ENCODE measurements around the gene CORO2A.
"Not testable (repeated sequence)": the region's sequence is repeated elsewhere in the genome, so short reads cannot be mapped to it uniquely, and the experiment has no call there.

The CORO2A gene

DNA sequence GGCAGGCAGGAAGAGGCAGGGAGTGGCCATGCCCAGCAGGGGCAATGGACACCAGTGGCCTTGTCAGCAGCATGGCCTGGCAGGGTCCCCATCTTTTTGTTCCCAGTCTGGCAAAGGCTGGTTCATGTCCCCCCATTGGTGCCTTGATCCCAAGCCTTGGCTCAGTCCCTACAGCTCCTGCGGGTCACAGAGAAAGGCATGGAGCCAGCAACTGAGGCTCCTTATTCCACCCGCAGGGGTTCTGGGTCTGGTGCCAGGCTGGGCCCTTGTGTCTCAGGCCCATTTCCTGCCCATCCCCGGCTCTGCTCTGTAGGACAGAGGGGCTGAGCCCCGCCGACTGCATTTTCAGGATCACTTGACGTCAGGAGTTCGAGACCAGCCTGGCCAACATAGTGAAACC lies 87.4 kb downstream of the CORO2A start:
- no peak for DNase-seq (ENCODE audit: low spot score)

DNA sequence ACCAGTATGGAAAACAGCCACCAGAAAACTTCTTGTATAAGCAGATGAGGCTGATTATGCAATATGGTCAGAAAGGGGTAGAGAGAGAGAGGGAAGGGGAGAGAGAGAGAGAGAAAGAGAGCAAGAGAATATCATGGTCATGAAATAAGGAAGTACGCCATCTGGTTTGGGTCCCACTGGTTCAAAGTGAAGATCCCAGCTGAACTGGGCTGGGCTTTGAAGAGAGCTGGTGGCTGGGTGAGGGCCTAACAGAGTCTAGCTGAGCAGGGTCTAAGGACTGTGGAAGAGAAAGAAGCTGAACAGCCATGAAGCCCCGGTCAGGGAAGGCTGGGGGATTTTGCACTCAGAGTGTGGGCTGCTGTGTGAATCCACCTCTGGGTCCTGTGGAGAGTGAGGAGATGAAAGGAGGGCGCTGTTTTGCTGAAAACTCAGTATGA lies 88.0 kb downstream of the CORO2A start:
- no peak for DNase-seq (ENCODE audit: low spot score)

DNA sequence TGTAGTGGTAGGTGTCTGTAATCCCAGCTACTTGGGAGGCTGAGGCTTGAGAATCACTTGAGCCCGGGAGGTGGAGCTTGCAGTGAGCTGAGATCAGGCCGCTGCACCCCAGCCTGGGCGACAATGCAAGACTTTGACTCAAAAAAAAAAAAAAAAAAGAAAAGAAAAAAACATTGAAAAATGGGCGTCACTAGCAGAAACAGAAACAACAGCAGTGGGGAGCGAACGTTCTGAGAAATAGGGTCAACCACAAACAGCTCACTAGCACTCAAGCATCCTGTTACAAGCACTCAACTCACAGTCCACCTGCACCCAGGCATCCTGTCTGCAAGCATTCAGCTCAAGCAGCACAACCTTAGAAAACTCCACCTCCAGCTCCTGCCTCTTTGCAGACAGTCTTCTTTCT lies 90.6 kb downstream of the CORO2A start:
- peak; percentile 95 for DNase-seq (ENCODE audit: low spot score)

DNA sequence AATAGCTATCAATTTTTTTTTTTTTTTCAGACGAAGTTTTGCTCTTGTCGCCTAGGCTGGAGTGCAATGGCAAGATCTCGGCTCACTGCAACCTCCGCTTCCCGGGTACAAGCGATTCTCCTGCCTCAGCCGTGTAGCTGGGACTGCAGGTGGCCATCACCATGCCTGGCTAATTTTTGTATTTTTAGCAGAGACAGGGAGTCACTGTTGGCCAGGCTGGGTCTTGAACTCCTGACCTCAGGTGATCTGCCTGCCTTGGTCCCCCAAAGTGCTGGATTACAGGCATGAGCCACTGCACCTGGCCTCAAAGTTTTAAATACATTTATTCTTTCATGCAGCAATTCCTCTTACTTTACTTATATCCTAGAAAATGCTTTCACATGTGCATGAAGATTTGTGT lies 91.0 kb downstream of the CORO2A start:
- DNase-seq (ENCODE audit: low spot score) = no peak

DNA sequence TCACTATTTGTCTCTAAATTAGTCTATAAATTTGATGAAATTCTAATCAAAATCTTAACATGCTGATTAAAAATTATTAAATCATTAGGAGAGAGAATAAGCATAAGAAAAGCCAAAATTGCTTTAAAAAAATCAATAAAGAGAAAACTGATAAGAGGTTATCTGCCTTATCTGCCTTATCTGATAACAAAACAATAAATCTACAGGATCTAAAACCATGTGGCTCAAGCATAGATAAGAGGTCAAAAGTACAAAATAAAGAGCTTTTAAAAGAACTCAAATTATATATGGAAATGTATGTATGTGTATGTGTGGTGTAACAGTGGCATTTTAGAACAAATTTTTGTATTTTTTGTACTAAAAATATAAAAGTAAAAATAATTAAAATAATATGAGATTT lies 92.0 kb downstream of the CORO2A start:
- no peak for DNase-seq (ENCODE audit: low spot score)

DNA sequence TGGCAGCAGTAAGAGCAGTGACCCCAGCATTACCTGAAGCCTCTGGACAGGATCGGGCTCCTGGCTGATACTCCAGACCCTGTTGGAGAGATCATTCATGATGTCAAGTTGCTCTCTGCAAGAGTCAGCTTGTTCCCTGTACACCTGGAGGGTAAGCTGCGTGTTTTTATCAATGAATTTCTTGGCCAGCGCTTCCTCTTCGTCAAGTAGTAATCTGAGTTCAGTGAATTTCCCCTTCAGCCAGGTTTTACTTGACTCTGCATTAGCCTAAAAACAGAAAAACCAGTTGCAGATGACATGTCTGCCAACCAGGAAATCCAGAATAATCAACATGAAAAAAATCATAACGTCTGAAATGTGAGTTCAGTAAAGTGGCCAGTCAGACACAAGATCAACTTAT lies 92.5 kb downstream of the CORO2A start:
- peak; percentile 56 for DNase-seq (ENCODE audit: low spot score)

DNA sequence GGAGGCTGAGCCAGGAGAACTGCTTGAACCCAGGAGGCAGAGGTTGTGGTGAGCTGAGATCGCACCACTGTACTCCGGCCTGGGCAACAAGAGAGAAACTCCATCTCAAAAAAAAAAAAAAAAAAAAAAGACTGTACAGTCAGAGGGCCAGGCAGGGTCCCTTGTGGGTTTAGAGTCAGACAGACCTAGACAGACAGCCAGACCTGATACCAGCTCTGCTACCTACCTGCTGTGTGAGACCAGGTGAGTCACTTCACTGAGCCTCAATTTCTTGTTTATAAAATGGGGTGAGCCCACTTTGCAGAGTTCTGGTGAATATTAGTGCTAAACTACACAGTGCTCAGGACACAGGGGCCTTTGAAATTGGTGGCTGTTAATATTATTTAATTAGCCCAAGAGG lies 93.1 kb downstream of the CORO2A start:
- peak; percentile 23 for DNase-seq (ENCODE audit: low spot score)

DNA sequence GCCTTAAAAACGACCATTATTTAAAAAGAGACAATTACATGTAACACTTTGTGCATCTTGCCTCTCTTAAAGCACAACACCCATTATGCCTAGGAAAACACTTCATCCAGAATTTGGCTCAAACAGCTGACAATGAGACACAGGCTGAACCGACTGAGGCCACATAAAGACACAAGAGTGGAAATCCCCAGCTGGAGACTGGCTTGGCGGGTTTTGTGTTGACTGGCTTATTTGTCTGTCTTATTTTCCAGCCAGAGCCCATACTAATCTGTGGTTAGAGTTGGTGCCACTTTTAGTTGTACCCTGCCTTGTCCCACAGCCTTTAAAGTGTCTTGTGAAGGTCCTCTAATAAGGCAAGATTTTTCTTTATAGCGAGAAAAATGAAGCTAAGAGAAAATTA lies 94.6 kb downstream of the CORO2A start:
- DNase-seq (ENCODE audit: low spot score) = peak; percentile 48

DNA sequence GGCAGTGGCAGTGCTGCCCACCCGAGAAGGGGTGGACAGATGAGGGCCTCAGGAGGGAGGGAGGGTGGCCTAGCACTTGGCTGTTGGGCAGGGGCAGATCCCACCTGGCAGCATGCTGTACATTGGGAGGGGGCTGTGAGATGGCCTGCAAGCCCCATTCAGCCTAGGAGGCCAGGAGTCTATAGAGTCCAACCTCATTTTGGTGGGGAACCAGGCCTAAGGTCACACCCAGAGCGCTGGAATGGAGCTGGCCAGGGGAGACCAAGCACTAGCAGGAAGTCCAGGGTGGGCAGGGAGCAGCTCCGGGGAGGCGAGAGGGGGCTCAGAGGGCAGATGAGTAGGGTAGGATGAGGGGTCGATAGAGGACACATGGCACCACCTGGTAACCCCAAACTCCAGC lies 96.3 kb downstream of the CORO2A start:
- DNase-seq (ENCODE audit: low spot score) = no peak

DNA sequence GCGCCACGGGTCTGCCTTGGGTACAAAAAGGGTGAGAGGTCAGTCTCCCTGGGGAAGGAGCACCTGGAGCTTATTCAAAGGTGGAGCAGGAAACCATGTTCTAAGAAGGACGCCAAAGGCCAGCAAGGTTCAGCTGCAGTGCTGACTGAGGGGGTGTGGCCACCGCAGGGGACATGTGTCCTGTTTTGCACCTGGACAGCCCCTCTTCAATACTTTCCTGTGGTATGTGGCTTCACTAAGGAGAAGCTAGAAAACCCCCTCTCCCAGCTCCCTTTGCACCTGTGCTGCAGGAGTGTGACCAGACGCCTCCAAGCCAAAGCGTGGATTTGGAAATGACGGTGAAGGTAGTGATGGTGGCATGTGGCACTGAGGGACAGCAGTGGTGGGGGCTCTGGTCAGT lies 97.0 kb downstream of the CORO2A start:
- DNase-seq (ENCODE audit: low spot score) = no peak

DNA sequence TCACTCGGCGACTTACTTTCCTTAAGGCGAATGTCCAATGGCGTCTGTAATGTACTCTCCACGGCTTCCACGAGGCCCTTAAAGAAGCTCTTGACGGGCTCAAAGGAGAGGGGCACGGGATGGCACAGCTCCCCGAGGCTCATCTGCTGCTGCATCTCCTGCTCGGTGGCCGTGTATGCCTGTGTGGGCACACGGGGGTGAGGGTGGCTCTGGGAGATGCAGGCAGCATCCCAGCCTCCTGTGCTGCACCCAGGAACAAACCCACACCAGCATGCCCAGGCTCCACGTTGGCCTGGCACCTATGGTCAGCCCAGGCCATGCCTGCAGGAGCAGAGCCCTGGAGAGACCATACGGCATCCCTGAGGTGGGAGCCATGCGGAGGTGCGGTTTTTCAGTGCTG lies 97.6 kb downstream of the CORO2A start:
- no peak for DNase-seq (ENCODE audit: low spot score)

DNA sequence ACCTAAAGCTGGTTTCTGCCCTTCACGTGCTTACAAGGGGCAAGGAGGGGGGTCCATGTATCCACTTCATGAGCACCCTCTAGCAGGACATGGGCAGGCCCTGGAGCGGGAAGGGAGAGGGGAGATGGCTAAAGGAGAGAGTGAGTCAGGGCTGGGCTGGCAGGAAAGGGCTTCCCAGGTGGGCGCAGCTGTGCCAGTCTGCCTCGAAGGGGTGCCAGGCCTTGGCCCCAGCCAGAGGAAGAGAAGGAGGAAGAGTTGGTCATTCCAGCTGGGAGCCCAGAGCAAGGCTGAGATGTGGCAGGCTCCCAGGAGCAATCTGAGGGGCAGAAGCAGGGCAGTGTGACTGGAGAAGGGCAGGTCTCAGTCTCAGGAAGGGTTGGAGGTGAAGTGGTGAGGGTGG lies 98.1 kb downstream of the CORO2A start:
- DNase-seq (ENCODE audit: low spot score) = no peak

DNA sequence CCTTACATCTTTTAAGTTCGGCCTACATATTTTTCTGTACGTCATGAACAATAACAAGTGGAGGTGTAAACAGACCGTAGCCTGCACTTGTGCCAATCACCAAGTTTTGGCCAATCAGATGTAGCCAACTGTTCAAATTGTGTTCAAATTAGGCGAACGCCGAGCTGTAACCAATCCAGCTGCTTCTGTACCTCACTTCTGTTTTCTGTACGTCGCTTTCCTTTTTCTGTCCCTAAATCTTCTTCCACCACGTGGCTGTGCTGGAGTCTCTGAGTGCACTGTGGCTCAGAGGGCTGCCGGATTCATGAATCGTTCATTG lies 99.9 kb downstream of the CORO2A start:
- DNase-seq (ENCODE audit: low spot score) = no peak

DNA sequence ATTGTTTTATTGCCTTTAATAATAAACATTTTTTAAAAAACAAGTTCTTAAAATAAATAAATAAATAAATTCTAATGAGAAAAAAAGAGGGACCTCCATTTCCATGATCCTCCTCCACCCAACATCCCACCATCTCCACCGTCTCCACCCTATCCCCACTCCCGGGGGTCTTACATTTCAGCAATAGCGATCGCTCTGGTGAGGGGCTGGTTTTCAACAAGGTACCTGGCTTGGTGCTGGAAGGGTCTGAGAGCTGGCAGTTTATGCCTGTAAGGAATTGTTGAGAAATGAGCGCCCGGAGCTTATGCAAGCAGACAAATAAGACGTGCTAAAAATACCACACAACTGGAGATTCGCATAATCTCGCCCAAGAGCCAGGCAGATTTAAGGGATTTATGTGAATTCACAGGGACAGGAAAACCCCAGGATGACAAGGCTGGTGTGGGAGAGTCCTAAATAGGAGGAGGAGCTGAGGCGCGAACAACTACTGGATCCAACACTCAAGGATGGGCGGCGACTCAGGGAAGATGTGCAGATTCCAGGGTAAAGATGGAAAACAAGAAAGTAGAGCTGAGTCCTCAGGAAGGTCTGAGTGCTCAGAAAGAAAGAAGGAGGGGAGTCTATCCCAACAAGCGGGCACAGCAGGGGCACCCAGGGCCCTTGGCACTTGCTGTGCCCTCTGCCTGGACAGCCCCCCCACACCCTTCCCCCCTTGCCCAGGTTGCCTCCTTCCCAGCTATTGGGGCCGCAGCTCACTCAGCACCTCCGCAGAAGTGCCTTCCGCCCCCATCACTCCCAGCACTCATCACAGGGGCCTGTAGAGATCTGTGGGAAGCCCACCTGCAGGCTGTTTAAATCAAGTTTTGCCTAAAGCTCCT lies 100.5 kb downstream of the CORO2A start:
- DNase-seq (ENCODE audit: low spot score) = no peak

DNA sequence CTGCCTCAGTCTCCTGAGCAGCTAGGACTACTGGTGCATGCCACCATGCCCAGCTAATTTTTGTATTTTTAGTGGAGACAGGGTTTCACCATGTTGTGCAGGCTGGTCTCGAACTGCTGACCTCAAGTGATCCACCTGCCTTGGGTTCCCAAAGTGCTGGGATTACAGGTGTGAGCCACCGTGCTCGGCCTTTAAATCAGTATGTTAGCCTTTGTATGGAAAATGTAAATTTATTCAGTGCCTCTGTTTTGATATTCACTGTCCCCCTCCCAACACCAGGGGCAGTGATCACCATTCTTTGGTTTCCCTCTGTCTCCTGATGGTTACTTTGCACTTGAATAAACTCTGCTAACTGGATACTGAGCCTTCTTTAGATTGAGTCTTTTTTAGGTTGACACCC lies 101.8 kb downstream of the CORO2A start:
- not testable (repeated sequence) for DNase-seq (ENCODE audit: low spot score)

DNA sequence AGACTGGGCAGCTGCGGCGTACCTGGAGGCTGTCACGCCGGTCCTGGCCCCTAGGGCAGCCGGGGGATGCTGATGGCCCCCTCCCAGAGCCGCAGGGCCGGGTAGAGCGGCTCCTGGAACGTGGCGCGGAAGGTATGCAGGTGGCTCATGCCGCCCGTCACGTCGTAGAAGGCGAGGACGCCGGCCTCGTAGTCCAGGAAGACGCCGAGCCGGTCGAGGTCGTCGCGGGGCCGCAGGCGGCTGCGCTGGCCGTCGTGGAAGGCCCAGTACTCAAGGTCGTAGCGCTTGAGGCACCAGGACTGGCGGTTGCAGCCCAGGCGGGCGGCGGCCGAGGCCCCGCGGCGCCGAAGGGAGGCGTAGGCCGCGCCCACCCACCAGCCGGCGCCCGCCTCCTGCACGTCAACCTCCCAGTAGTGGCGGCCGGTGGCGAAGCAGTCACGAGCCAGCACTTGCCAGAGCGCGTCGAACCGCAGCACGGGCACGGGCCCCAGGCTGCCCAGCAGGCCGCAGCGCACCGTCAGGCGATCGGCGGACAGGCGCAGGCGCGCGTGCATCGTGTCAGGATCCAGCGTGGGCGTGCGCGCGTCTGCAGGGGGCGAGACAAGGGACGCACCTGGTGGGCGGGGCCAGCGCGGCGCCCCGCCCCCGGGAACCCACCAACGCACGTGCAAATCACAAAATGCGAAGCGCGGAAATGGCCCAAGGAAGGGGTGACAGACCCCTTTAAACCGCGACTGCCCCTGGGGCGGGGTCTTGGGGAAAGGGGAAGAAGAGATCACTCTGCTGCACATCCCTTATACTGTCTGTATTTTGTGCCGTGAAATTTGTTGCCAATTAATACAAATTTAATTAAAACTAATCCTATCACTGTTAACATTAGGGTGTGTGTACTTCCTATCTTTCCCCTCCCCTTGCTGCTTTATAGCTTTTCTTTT lies 104.8 kb downstream of the CORO2A start:
- no peak for DNase-seq (ENCODE audit: low spot score)

DNA sequence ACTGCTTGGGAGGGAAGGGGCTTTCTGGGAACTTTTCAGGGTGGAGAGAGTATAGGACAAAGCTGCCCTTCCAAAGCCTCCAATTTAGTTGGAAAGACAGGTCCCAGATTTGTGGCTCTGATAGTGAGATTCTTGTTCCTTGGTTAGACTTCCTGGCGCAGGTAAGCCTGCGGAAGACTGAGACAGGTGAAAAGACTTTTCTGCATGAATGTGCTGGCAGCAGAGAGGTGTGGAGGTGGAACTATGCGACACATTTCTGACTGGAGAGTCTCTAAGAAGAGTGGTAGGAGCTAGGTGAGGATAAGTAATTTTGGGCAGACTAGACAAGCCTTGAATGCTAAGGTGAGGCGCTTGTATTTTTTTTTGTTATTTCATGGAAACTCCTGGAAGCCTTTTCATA lies 106.0 kb downstream of the CORO2A start:
- no peak for DNase-seq (ENCODE audit: low spot score)

DNA sequence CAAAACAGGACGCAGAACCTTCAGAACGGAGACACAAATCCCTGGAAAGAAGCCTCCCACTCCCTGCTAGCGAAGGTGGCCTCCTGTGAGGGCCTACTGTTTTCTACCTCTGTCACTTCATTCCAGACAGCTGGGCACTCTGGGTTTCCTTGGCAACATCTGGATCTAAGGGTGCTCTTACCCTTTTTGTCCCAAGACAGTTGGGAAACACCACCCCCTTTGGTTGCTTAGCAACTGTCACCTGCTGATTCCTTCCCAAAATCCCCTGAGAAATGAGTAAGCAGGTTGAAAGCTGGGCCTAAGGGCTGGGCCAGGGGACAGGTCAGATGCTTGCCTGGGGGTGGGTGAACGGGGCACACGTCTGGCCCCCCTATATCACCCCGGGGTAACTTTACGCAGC lies 106.5 kb downstream of the CORO2A start:
- DNase-seq (ENCODE audit: low spot score) = no peak

DNA sequence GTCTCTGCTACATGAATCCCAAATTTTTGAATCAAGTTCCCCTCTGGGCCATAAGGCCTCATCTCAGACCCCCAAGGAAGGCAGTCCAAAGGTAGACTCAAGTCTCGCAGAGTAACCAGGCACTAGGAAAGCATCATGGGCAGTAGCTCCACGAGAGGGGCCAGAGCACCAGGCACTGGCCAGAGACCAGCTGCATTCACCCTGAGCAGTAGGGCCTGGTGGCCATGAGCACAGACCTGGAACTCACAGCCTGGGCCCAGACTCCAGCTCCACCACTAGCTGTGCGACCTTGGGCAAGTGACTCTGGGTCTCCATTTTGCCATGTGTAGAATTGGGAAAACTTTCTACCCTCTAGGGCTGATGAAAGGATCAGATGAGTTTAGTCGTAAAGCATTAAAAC lies 107.4 kb downstream of the CORO2A start:
- DNase-seq (ENCODE audit: low spot score) = no peak

DNA sequence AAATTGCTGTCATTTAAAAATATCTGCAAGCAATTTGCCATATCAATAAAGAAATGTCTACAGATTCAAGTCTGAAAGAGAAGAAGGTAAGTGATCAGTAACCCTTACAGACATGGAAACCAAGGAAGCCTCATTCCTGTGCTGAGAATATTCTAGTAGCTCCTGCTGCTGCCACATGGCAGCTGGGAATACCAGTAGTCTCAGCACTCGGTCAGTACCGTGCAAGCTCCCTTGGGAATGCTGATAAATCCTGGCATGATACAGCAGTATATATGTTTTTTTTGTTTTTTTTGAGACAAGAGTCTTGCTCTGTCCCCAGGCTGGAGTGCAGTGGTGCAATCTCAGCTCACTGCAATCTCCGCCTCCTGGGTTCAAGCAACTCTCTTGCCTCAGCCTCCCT lies 108.0 kb downstream of the CORO2A start:
- DNase-seq (ENCODE audit: low spot score) = no peak

DNA sequence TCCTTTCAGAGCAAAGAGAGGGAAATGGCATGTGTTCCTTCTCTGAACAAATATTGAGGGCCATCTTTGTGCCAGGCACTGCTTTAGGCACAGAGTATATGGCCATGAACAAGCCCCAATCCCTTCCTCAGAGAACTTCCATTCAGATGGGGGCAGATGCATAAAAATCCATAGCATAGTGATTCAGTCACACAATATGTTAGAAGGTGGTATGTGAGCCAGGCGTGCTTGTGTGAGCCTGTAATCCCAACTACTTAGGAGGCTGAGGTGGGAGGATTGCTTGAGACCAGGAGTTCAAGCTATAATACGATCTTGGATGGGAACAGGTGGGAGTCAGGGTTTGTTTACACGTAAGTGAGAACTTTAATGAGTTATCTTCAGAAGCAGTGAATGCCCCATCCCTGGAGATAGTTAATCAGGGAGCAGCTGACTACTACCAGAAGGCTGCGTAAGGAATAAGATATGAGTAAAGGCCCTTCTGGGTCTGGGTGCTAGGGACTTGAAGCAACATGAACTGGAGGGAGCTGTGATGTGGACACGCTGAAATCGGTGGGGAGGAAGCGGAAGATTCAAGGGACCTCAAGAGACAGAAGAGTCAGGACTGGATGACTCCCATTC lies 108.8 kb downstream of the CORO2A start:
- DNase-seq (ENCODE audit: low spot score) = no peak

DNA sequence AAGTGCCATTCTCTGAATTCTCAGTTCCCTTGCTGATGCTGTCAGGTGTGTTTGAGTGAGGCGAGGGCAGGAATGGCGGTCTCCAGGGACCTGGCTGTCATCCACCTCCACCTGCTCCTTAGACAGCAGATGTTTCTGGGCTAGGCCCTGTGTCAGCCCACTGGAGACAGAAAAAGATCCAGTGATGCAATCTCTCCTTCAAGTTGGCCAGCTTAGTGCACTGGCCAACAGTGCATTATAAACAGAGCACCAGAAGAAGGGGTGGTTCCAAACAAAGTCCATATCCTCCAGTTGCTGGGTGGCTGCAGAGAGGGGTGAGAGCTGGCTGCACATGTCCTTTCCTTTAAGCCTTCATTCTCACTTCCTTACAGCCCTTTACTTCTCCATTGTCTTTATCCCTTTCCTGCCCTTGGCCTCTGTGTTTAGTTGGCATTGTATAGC lies 109.4 kb downstream of the CORO2A start:
- DNase-seq (ENCODE audit: low spot score) = no peak

All from CD4-positive, alpha-beta T cell treated with Interleukin-6 at 100 ng/mL for 8 hours (primary cell).